ENCODE measurements around the gene KLC3. TPM values are rescaled to one million over a fixed set of nuclear protein-coding genes. Genes with fewer than 3 reads are reported as not detected.

Gene KLC3
- total RNA-seq, 1 donor from 2014 or later = 7.8 TPM

DNA sequence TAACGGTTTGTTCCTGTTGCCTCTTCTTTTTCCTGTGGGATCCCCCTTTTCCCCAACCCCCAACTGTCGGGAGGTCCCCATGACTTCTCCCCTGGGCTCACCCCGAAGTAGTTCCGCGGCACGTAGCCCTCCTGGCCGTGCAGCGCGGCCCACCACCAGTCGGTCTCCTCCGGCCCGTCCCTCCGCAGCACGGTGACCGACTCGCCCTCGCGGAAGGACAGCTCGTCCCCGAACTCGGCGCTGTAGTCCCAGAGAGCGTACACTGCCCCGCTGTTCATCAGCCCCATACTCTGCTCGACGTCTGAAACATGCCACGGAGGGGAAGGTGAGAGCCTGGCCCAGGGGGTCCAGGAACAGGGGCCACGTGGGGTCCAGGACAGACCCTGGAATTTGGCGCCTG is 41.9 kb downstream of the KLC3 start:
- no peak overlapping the region for H3K4me3 ChIP-seq (ENCODE audit: low read depth, low read length)
- DNase-seq (ENCODE audit: low read depth) = no peak
- no peak for TF ChIP-seq CTCF (conservative IDR thresholded peaks at IDR 0.05; ENCODE audit: low read depth, low read length)

DNA sequence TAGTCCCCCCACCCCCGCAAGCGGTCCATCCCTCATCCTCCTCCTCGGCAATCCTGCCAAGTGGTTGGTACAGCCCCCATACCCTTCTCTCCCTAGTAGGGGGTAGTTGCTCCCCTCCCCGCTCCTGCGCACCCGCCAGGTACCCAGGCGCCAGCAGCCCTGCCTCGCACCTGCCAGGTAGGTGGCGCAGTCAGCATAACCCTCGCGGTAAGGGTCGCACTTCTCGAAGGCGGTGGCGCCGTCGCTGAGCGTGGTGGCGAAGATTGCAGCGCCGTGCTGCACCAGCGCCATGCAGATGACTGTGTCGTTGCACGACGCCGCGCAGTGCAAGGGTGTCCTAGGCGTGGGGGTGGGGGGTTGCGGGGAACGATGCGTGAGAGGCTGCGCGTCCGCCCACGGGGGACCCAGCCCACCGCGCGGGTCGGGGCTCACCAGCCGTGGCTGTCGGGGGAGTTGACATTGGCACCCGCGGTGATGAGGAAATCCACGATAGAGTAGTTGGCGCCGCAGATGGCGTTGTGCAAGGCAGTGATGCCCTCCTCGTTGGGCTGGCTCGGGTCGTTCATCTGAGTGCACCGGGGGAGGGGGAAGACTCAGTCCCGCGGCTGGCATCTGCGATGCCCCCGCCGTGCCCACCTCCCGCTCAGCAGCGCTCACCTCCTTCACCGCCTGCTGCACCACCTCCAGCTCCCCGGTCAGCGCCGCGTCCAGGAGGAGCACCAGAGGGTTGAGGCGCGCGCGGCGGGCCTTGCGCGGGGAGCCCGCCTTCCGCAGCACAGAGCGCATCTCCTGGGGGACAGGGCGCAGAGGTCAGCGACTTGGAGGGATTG is 45.1 kb downstream of the KLC3 start:
- H3K4me3 ChIP-seq (ENCODE audit: low read depth, low read length) = no peak overlapping the region
- no peak for TF ChIP-seq CTCF (conservative IDR thresholded peaks at IDR 0.05; ENCODE audit: low read depth, low read length)

GRCh38 chr19:45391346-45391745 is 50.8 kb downstream of the KLC3 start:
- TF ChIP-seq CTCF (conservative IDR thresholded peaks at IDR 0.05; ENCODE audit: low read depth, low read length) = no peak
- H3K4me3 ChIP-seq (ENCODE audit: low read depth, low read length) = no peak overlapping the region
- no peak for DNase-seq (ENCODE audit: low read depth)

More for the DNA sequence above, 45.1 kb downstream of the KLC3 start:
- no peak for DNase-seq (ENCODE audit: low read depth)

DNA sequence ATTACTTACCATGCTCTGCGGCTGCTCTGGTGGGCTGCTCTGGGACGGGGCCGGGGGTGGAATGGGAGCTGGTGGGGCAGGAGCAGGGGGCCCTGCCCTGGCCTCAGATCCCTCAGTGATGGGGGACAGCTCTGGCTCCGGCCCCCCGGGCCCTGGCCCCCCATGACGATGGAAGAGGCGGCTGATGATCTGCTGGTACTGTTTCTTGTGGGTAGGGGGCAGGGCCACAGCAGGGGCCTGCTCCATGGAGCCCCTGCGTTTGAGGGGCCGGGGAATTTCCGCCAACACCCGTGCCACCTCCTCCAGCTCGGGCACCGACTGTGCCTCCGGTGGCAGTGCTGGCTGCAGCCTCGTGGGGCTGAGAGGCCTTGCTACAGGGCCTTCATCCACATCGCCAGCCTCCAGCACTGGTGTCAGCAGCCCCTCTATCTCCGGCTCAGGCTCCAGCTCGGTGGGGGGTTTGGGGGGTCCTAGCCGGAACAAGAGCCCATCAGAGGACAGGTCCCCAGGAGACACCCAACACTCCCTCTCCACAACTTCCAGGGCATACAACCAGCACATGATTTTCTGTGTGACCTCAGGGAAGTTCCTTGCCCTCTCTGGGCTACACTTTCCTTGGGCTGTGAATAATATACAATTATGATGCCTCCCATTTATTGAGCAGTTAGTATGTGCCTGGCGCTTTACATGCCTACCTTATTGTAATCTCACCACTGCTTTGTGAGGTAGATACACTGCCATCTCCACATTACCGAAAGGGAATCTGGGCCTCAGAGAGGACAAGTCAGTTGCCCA is 51.5 kb downstream of the KLC3 start:
- DNase-seq (ENCODE audit: low read depth) = no peak
- H3K4me3 ChIP-seq (ENCODE audit: low read depth, low read length) = no peak overlapping the region
- TF ChIP-seq CTCF (conservative IDR thresholded peaks at IDR 0.05; ENCODE audit: low read depth, low read length) = no peak

GRCh38 chr19:45395821-45396617 is 55.5 kb downstream of the KLC3 start:
- no peak for DNase-seq (ENCODE audit: low read depth)
- TF ChIP-seq CTCF (conservative IDR thresholded peaks at IDR 0.05; ENCODE audit: low read depth, low read length) = no peak
- H3K4me3 ChIP-seq (ENCODE audit: low read depth, low read length) = no peak overlapping the region

DNA sequence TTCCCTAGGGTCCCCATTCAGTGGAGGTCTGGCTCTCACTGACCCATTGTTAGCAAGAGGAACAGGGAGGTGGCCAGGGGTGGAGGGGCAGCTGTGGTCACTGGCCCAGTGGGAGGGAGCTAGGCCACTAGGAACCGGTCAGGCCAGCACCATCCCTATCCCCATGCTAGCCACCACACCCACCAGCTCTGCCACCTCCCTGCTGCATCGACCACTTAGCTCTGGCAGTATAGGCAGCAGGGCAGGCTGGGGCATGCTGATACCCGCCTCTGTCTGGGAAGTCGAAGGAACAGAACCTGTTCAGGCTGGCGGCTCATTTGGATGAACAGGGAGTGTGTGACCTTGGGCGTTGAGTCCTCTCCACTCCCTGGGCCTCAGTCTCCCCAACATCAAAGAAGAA is 59.6 kb downstream of the KLC3 start:
- TF ChIP-seq CTCF (conservative IDR thresholded peaks at IDR 0.05; ENCODE audit: low read depth, low read length) = no peak
- no peak for DNase-seq (ENCODE audit: low read depth)
- H3K4me3 ChIP-seq (ENCODE audit: low read depth, low read length) = no peak overlapping the region

Other genes starting within 250 kb of the KLC3 start
- gene PPP1R37, start 247.6 kb upstream of the KLC3 start, total RNA-seq = 42.5 and 64.0 TPM in 2 replicates
- 0.29 TPM in 1 of 2 replicates, not detected in the other for gene NKPD1, start 179.8 kb upstream of the KLC3 start, total RNA-seq
- 9.5 and 16.5 TPM in 2 replicates for gene TRAPPC6A, start 162.5 kb upstream of the KLC3 start, total RNA-seq
- 5.4 and 11.5 TPM in 2 replicates for gene BLOC1S3, start 162.0 kb upstream of the KLC3 start, total RNA-seq
- gene EXOC3L2, start 95.3 kb upstream of the KLC3 start, total RNA-seq = 0.12 TPM in 1 of 2 replicates, not detected in the other
- gene MARK4, start 89.5 kb upstream of the KLC3 start, total RNA-seq = 12.6 and 15.0 TPM in 2 replicates
- not detected in 2 replicates for gene CKM, start 17.9 kb upstream of the KLC3 start, total RNA-seq
- gene ERCC2, start 29.8 kb downstream of the KLC3 start, total RNA-seq = 32.2 and 34.8 TPM in 2 replicates
- gene PPP1R13L, start 64.3 kb downstream of the KLC3 start, total RNA-seq = 15.2 and 16.8 TPM in 2 replicates
- gene POLR1G, start 65.9 kb downstream of the KLC3 start, total RNA-seq = 14.5 and 30.7 TPM in 2 replicates
- 66.6 and 71.6 TPM in 2 replicates for gene ERCC1, start 83.2 kb downstream of the KLC3 start, total RNA-seq
- 0.65 and 3.4 TPM in 2 replicates for gene FOSB, start 127.2 kb downstream of the KLC3 start, total RNA-seq
- gene RTN2, start 156.3 kb downstream of the KLC3 start, total RNA-seq = 6.9 and 9.7 TPM in 2 replicates
- gene PPM1N, start 157.7 kb downstream of the KLC3 start, total RNA-seq = 0.17 TPM in 1 of 2 replicates, not detected in the other
- 106 and 146 TPM in 2 replicates for gene VASP, start 166.7 kb downstream of the KLC3 start, total RNA-seq
- 10.1 and 12.6 TPM in 2 replicates for gene OPA3, start 244.1 kb downstream of the KLC3 start, total RNA-seq